Heart left ventricle (tissue), 13 donors: ENCODE measurements around the gene RHBDF1.

ENCODE experiments used
- CTCF ChIP-seq, 12 donors: fragments of 200-600 bp; sonication (generic) in 4 of 12; IDR thresholded peaks; one replicate each; pipeline versions ENCODE4 v1.5.0 to v1.8.0; 2018 to 2022; ENCODE audit warnings: antibody characterized with exemption in 12 of 12, mild to moderate bottlenecking in 5 of 12
- POLR2A ChIP-seq, 2 donors: fragments of 450-650 bp; IDR thresholded peaks; one replicate each; pipeline ENCODE4 v1.6.1; 2017; ENCODE audit warnings: antibody characterized with exemption in 2 of 2, mild to moderate bottlenecking in 2 of 2, moderate library complexity in 2 of 2
- donor health status: ischemic (EF 13 %, LVEDD 7.1; RV severe dilation, severe dysfunction).
- donor health status: DM: no; HTN: yes; CAD: no.
- donor health status: DM: no; HTN: no; CAD: no.
- donor health status: ischemic (EF 25% LVEDD 6.9; RV normal size, moderate dysfunction).
- donor health status: ischemic (EF 25% LVEDD 5.7; RV mildly dilated, moderate dysfunction).
- donor health status: ischemic (EF 35%, LVEDD 5.7; RV mildly dilated, moderate dysfunction).
- donor health status: nonischemic (EF 11% LVEDD 7.7; RV severe dilation, severe dysfunction).
- donor health status: DM: yes; HTN: yes; CAD: no.
- donor health status: PGD.
- donor health status: ischemic (EF 29% LVEDD 5.4; RV normal size, mild dysfunction).
- donor health status: nonischemic (EF 23%, LVEDD 6.1; RV moderate dilation, normal function).

GRCh38 chr16:85407-85782, 13.0 kb upstream of the RHBDF1 start:
- no peak for TF ChIP-seq CTCF (IDR thresholded peaks at IDR 0.05)
- no peak for TF ChIP-seq POLR2A (IDR thresholded peaks at IDR 0.05)
